Breast epithelium (tissue), 4 donors: Measurements from ENCODE around the gene APOL3. TPM values are rescaled to one million over a fixed set of nuclear protein-coding genes. Genes with fewer than 3 reads are reported as not detected.

Source experiments
- DNase-seq, 2 donors: peaks; one replicate each; pipeline ENCODE4 v3.0.0-alpha.2; 2019; ENCODE audit warnings: low spot score in 2 of 2
- H3K27ac ChIP-seq, 2 donors: fragments of 200-600 bp; sonication (generic) in 1 of 2; one replicate each; pipeline ENCODE4 v1.5.1; 2016 to 2019; ENCODE audit warnings: mild to moderate bottlenecking in 1 of 2
- H3K27me3 ChIP-seq, 2 donors: fragments of 200-600 bp; sonication (generic) in 1 of 2; one replicate each; pipeline versions ENCODE4 v1.5.1 to v1.6.0; 2017 to 2019; ENCODE audit warnings: control low read depth in 1 of 2, mild to moderate bottlenecking in 1 of 2
- H3K36me3 ChIP-seq: fragments of 200-600 bp; one replicate; pipeline ENCODE4 v1.5.1; 2019
- H3K4me1 ChIP-seq, 2 donors: fragments of 200-600 bp; sonication (generic); one replicate each; pipeline ENCODE4 v1.5.1; 2016 to 2019; ENCODE audit warnings: control low read depth in 1 of 2
- H3K4me3 ChIP-seq, 3 donors: fragments of 200-600 bp; sonication (generic); 1 replicate in 2 of 3; 2 replicates in 1 of 3; pipeline ENCODE4 v1.5.1; 2016 to 2019; ENCODE audit warnings: mild to moderate bottlenecking in 3 of 3, moderate library complexity in 2 of 3
- H3K9me3 ChIP-seq, 2 donors: fragments of 200-600 bp; sonication (generic) in 1 of 2; one replicate each; pipeline ENCODE4 v1.5.1; 2016 to 2019; ENCODE audit warnings: control low read depth in 1 of 2
- POLR2A ChIP-seq: fragments of 450-650 bp; IDR thresholded peaks from one replicate; pipeline ENCODE4 v1.6.1; 2016; ENCODE audit warnings: antibody characterized with exemption, mild to moderate bottlenecking, moderate library complexity
- POLR2AphosphoS5 ChIP-seq, 3 donors: sonication (generic); formaldehyde crosslinking; IDR thresholded peaks; one replicate each; pipeline ENCODE4 v1.6.1; 2017; ENCODE audit warnings: antibody characterized with exemption in 3 of 3
- intact Hi-C: fragments of 100-400 bp; cut with DNase I; formaldehyde crosslinking; loops from one replicate; pipeline ENCODE4 v1.15.1; 2023; ENCODE audit warnings: low total_unique reads
- total RNA-seq, 3 donors: library from RNA; depleted of rRNA; stranded (reverse); fragments of >200 nt; gene quantifications; one replicate each; pipeline ENCODE4 v1.1.0, GENCODE V29; 2016
- TF ChIP-seq, protein P1 (sequence below), 3 donors: fragments of 450-650 bp; IDR thresholded peaks; one replicate each; pipeline ENCODE4 v1.5.1; 2016 to 2017; ENCODE audit warnings: antibody characterized with exemption in 3 of 3, mild to moderate bottlenecking in 3 of 3, moderate library complexity in 3 of 3

Gene APOL3
- total RNA-seq, 3 donors from 2014 or later: 46.5 to 130 (median 101) TPM

- intact Hi-C loops: loop anchor here (5.0 kb wide), 1 partner anchor 86 kb away; no protein-coding TSS in a partner anchor
- H3K4me1 ChIP-seq: no peaks in the 10 kb centered on the region
- peak overlapping the region in 1 of 2 donors; percentile 80 for H3K27ac ChIP-seq
- H3K9me3 ChIP-seq: no peaks in the 10 kb centered on the region
- no peaks in the 10 kb centered on the region for H3K27me3 ChIP-seq
- no peak overlapping the region for H3K4me3 ChIP-seq
- TF ChIP-seq POLR2A (no peak), POLR2AphosphoS5 (IDR thresholded peaks at IDR 0.05) (no peak)
- TF ChIP-seq, protein P1, sequence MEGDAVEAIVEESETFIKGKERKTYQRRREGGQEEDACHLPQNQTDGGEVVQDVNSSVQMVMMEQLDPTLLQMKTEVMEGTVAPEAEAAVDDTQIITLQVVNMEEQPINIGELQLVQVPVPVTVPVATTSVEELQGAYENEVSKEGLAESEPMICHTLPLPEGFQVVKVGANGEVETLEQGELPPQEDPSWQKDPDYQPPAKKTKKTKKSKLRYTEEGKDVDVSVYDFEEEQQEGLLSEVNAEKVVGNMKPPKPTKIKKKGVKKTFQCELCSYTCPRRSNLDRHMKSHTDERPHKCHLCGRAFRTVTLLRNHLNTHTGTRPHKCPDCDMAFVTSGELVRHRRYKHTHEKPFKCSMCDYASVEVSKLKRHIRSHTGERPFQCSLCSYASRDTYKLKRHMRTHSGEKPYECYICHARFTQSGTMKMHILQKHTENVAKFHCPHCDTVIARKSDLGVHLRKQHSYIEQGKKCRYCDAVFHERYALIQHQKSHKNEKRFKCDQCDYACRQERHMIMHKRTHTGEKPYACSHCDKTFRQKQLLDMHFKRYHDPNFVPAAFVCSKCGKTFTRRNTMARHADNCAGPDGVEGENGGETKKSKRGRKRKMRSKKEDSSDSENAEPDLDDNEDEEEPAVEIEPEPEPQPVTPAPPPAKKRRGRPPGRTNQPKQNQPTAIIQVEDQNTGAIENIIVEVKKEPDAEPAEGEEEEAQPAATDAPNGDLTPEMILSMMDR (IDR thresholded peaks at IDR 0.05): no peak
- peak in 1 of 2 donors; percentile 6 for DNase-seq
- no peaks in the 10 kb centered on the region for H3K36me3 ChIP-seq
Observed at GRCh38 chr22:36196254-36197064, 35.9 kb upstream of the APOL3 start.

DNA sequence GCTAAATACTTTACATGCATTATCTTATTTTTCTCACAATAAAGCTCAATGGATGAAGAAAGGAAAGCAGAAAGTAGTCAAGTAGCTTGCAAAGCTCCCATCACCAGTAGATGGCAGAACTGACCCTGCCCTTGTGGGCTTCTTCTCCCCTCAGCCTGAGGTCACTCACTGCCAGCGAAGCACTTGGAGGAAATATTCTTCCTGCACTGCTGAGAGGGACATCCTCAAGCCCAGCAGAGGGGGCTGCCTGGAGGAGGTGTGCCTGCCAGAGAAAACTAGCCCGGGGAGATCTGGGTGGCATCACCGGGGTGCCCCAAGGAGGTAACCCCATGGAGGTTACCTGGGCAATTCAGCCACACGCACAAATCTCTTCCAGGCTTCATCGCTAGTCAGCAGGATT is 34.4 kb upstream of the APOL3 start:
- Histone ChIP-seq H3K27ac (no peak overlapping the region), H3K27me3 (no peaks in the 10 kb centered on the region), H3K36me3 (no peaks in the 10 kb centered on the region), H3K4me1 (no peaks in the 10 kb centered on the region), H3K4me3 (no peak overlapping the region), H3K9me3 (no peaks in the 10 kb centered on the region)
- peak in 1 of 2 donors; percentile 49 for DNase-seq
- intact Hi-C loops: loop anchor here (5.0 kb wide), 1 partner anchor 87 kb away; no protein-coding TSS in a partner anchor
- TF ChIP-seq, protein P1 (IDR thresholded peaks at IDR 0.05): peak; percentile 51 to 56 (median 53)
- no peak for TF ChIP-seq POLR2AphosphoS5 (IDR thresholded peaks at IDR 0.05)

- Histone ChIP-seq H3K9me3 (no peaks in the 10 kb centered on the region), H3K27me3 (no peaks in the 10 kb centered on the region), H3K4me3 (no peak overlapping the region), H3K36me3 (no peaks in the 10 kb centered on the region), H3K4me1 (no peaks in the 10 kb centered on the region), H3K27ac (peak overlapping the region in 1 of 2 donors; percentile 48)
- TF ChIP-seq POLR2A (no peak), POLR2AphosphoS5 (IDR thresholded peaks at IDR 0.05) (no peak)
- TF ChIP-seq, protein P1 (IDR thresholded peaks at IDR 0.05): no peak
- intact Hi-C loops: no loop called here
- peak in 1 of 2 donors; percentile 14 for DNase-seq
Observed at GRCh38 chr22:36194385-36194784, 33.8 kb upstream of the APOL3 start.

DNA sequence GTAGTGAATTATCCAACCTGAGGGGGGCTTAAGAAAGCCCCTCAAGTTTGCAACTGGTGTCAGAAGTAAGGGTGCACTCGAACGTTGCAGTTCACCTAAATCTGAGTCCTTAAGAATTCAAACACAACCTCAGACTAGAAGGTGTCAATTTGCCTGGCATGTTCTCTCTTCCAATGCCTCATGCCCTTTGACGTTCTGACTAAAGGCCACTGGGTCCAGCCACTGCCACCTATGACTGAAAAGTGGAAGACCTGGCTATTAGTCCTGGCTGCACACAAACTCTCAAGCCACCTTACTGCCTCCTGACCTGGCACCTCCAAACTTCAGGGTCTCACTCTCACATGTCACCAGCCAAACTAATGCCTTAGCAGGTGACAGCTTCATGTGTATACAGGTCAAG is 33.0 kb upstream of the APOL3 start:
- H3K36me3 ChIP-seq: no peaks in the 10 kb centered on the region
- no peaks in the 10 kb centered on the region for H3K4me1 ChIP-seq
- H3K27me3 ChIP-seq: no peaks in the 10 kb centered on the region
- no peak for TF ChIP-seq POLR2AphosphoS5 (IDR thresholded peaks at IDR 0.05)
- TF ChIP-seq, protein P1 (IDR thresholded peaks at IDR 0.05): no peak
- TF ChIP-seq POLR2A: no peak
- intact Hi-C loops: no loop called here
- no peak overlapping the region for H3K27ac ChIP-seq
- H3K9me3 ChIP-seq: no peaks in the 10 kb centered on the region
- no peak overlapping the region for H3K4me3 ChIP-seq
- DNase-seq: peak in 1 of 2 donors; percentile 12

- H3K9me3 ChIP-seq: no peaks in the 10 kb centered on the region
- H3K36me3 ChIP-seq: no peaks in the 10 kb centered on the region
- no peak for DNase-seq
- no peaks in the 10 kb centered on the region for H3K27me3 ChIP-seq
- intact Hi-C loops: no loop called here
- peak overlapping the region in 1 of 2 donors; percentile 19 for H3K27ac ChIP-seq
- no peaks in the 10 kb centered on the region for H3K4me1 ChIP-seq
- TF ChIP-seq POLR2A (no peak), POLR2AphosphoS5 (IDR thresholded peaks at IDR 0.05) (no peak)
- TF ChIP-seq, protein P1 (IDR thresholded peaks at IDR 0.05): no peak
- H3K4me3 ChIP-seq: no peak overlapping the region
Observed at GRCh38 chr22:36193171-36193570, 32.6 kb upstream of the APOL3 start.
